ENCODE measurements around the gene CTDSPL2. TPM values are rescaled to one million over a fixed set of nuclear protein-coding genes. Genes with fewer than 3 reads are reported as not detected.

Gene CTDSPL2
- total RNA-seq, 1 experiment from 2014 or later = 55.0 TPM

DNA sequence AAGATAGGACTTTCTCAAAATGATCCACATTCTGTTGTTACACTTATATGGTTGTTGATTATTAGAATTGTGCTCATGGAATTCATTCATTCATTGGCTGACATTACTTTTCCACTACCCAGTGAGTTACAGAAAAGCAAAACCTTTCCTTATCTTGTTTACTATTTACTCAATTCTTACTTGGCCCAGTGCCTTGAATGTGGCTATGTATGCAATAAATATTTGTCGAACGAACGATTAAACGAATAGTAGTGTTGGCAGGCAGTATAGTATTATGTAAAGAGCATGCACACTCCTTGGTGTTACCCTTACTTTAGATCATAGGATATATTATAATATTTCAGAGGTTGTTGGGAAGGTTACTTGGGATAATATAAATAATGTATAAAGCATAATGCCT lies 31.0 kb downstream of the CTDSPL2 start:
- no peak for TF ChIP-seq EZH2 (IDR thresholded peaks at IDR 0.05; ENCODE audit: low read depth)
- TF ChIP-seq, protein P1, sequence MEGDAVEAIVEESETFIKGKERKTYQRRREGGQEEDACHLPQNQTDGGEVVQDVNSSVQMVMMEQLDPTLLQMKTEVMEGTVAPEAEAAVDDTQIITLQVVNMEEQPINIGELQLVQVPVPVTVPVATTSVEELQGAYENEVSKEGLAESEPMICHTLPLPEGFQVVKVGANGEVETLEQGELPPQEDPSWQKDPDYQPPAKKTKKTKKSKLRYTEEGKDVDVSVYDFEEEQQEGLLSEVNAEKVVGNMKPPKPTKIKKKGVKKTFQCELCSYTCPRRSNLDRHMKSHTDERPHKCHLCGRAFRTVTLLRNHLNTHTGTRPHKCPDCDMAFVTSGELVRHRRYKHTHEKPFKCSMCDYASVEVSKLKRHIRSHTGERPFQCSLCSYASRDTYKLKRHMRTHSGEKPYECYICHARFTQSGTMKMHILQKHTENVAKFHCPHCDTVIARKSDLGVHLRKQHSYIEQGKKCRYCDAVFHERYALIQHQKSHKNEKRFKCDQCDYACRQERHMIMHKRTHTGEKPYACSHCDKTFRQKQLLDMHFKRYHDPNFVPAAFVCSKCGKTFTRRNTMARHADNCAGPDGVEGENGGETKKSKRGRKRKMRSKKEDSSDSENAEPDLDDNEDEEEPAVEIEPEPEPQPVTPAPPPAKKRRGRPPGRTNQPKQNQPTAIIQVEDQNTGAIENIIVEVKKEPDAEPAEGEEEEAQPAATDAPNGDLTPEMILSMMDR (conservative IDR thresholded peaks at IDR 0.05) = no peak
- CTCF ChIA-PET = interaction anchor here (1.4 kb wide), 1 partner anchor 63 kb away, joined by 3 read pairs; no protein-coding TSS in a partner anchor
- Histone ChIP-seq H3K79me2 (ENCODE audit: low read depth) (peaks cover 40% of the 10 kb centered on the region), H3F3A (ENCODE audit: insufficient read depth, low read depth) (no peaks in the 10 kb centered on the region), H2AFZ (no peak overlapping the region), H3K36me3 (ENCODE audit: low read depth) (no peaks in the 10 kb centered on the region), H3K27me3 (ENCODE audit: insufficient read depth, low read depth) (no peaks in the 10 kb centered on the region), H3K4me1 (replicated peaks; ENCODE audit: insufficient read depth) (no peaks in the 10 kb centered on the region), H3K9me2 (ENCODE audit: insufficient read depth) (no peaks in the 10 kb centered on the region), H4K20me1 (ENCODE audit: insufficient read depth) (peaks cover 3% of the 10 kb centered on the region; the same call in 1 of the 2 replicates), H3K27ac (no peak overlapping the region), H3K4me3 (no peak overlapping the region), H3K9me3 (ENCODE audit: insufficient read depth, low read depth) (no peaks in the 10 kb centered on the region), H3K4me2 (no peak overlapping the region)
- BruUV-seq (replicated peaks) = no TSS peak
- POLR2A ChIA-PET (ENCODE audit: unreplicated experiment) = no interaction called here
- DNase-seq = no peak
- intact Hi-C loops (cut with micrococcal nuclease; ENCODE audit: unreplicated experiment) = no loop called here

DNA sequence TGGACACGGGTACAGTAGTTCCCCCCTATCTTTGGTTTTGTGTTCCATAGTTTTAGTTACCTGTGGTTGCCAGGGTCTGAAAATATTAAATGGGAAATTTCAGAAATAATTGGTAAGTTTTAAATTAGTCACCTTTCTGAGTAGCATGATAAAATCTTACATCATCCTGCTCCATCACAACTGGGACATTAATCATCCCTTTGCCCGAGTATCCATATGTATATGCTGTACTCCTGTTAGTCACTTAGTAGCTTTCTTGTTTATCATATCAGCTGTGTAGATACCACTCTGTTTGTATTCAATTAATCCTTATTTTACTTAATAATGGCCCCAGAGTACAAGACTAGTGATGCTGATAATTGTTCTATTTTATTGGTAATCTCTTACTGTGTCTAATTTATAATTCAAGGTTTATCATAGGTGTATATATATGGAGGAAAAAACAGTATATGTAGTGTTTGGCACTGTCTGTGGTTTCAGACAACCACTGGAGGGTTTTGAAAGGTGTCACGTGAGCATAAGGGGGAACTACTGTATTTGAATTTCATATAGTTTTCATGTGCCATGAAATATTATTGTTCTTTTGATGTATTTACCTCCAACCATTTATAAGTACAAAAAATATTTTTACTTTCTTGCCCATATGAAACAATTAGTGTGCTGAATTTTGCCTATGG lies 41.4 kb downstream of the CTDSPL2 start:
- Histone ChIP-seq H3K27ac (peak overlapping the region; percentile 89), H3K4me2 (no peak overlapping the region; the same call in 1 of the 2 replicates), H3K9me3 (ENCODE audit: insufficient read depth, low read depth) (no peaks in the 10 kb centered on the region), H4K20me1 (ENCODE audit: insufficient read depth) (no peaks in the 10 kb centered on the region), H3K79me2 (ENCODE audit: low read depth) (peaks cover 38% of the 10 kb centered on the region; the same call in 1 of the 2 replicates), H3K4me1 (replicated peaks; ENCODE audit: insufficient read depth) (peaks cover 11% of the 10 kb centered on the region), H3F3A (ENCODE audit: insufficient read depth, low read depth) (peaks cover 8% of the 10 kb centered on the region; the same call in 1 of the 2 replicates), H3K27me3 (ENCODE audit: insufficient read depth, low read depth) (no peaks in the 10 kb centered on the region), H2AFZ (no peak overlapping the region), H3K36me3 (ENCODE audit: low read depth) (no peaks in the 10 kb centered on the region; the same call in 1 of the 2 replicates), H3K4me3 (no peak overlapping the region), H3K9me2 (ENCODE audit: insufficient read depth) (no peaks in the 10 kb centered on the region)
- intact Hi-C loops (cut with micrococcal nuclease; ENCODE audit: unreplicated experiment) = loop anchor here (10.0 kb wide), 1 partner anchor 74 kb away; no protein-coding TSS in a partner anchor
- POLR2A ChIA-PET (ENCODE audit: unreplicated experiment) = no interaction called here
- CTCF ChIA-PET = interaction anchor here (0.6 kb wide), 1 partner anchor 272 kb away, joined by 5 read pairs; no protein-coding TSS in a partner anchor
- BruUV-seq (replicated peaks) = no TSS peak
- peak in 1 of 2 experiments; percentile 42 for DNase-seq
- no peak for TF ChIP-seq EZH2 (IDR thresholded peaks at IDR 0.05; ENCODE audit: low read depth)
- TF ChIP-seq, protein P1 (conservative IDR thresholded peaks at IDR 0.05) = no peak

DNA sequence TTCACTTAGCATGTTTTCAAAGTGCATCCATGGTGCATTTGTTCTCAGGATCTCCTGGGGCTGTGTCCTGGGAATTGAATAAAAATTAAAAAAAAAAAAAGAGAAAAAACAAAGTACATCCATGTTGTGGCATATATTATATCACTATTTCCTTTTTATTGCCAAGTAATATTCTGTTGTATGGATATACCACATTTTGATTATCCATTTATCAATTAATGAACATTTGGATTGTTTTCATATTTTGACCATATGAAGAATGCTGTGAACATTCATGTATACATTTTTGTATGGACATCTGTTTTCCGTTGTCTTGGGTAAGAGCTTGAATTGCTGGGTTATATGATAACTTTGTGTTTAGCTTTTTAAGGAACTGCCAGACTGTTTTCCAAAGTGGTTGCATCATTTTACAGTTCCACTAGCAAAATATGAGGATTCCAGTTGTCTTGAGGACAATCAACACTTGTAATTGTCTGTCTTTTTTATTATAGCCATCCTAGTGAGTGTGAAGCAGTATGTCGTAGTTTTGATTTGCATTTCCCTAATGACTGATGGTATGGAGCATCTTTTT lies 44.5 kb downstream of the CTDSPL2 start:
- BruUV-seq (replicated peaks) = no TSS peak
- intact Hi-C loops (cut with micrococcal nuclease; ENCODE audit: unreplicated experiment) = no loop called here
- Histone ChIP-seq H3K4me2 (no peak overlapping the region), H3K4me3 (no peak overlapping the region), H3K9me3 (ENCODE audit: insufficient read depth, low read depth) (no peaks in the 10 kb centered on the region), H3K36me3 (ENCODE audit: low read depth) (no peaks in the 10 kb centered on the region; the same call in 1 of the 2 replicates), H4K20me1 (ENCODE audit: insufficient read depth) (no peaks in the 10 kb centered on the region), H3K9me2 (ENCODE audit: insufficient read depth) (no peaks in the 10 kb centered on the region), H3K27me3 (ENCODE audit: insufficient read depth, low read depth) (no peaks in the 10 kb centered on the region), H3K27ac (no peak overlapping the region), H3F3A (ENCODE audit: insufficient read depth, low read depth) (peaks cover 4% of the 10 kb centered on the region; the same call in 1 of the 2 replicates), H3K79me2 (ENCODE audit: low read depth) (peaks cover 23% of the 10 kb centered on the region; the same call in 1 of the 2 replicates), H3K4me1 (replicated peaks; ENCODE audit: insufficient read depth) (peaks cover 11% of the 10 kb centered on the region), H2AFZ (no peak overlapping the region)
- DNase-seq = no peak
- ChIA-PET CTCF (no interaction called here), POLR2A (ENCODE audit: unreplicated experiment) (no interaction called here)
- TF ChIP-seq EZH2 (IDR thresholded peaks at IDR 0.05; ENCODE audit: low read depth) = no peak
- TF ChIP-seq, protein P1 (conservative IDR thresholded peaks at IDR 0.05) = no peak
